SK-N-SH (cell line): ENCODE results near the gene KRTAP16-1. TPM values are rescaled to one million over a fixed set of nuclear protein-coding genes. Genes with fewer than 3 reads are reported as not detected.

Source experiments
- CTCF ChIA-PET: fragments of 300-600, 350-600 bp; formaldehyde crosslinking; extraction: SDS; loops from one replicate; lab custom pipeline; 2021; lab: Yijun Ruan, JAX
- POLR2A ChIA-PET: fragments of 350-600 bp; sonication (Branson Sonifier 250); formaldehyde crosslinking; extraction: SDS; loops from one replicate; lab custom pipeline; 2020; ENCODE audit warnings: antibody characterized with exemption, inconsistent platforms; lab: Yijun Ruan, JAX
- DNase-seq: peaks from one replicate; pipeline ENCODE4 v3.0.0; 2012
- H2AFZ ChIP-seq: fragments of 200-600 bp; sonication (generic); 2 replicates; pipeline ENCODE4 v1.8.1; 2016; ENCODE audit warnings: antibody characterized with exemption, mild to moderate bottlenecking, low read depth
- H3F3A ChIP-seq: fragments of 200-600 bp; sonication (generic); replicated peaks from 2 replicates; pipeline ENCODE3; 2016; ENCODE audit warnings: antibody characterized with exemption, mild to moderate bottlenecking; ENCODE audit not compliant: insufficient read depth
- H3K27ac ChIP-seq, 2 experiments: fragments of 200-500 bp in 1 of 2; fragments of 200-600 bp in 1 of 2; sonication (Bioruptor generic) in 1 of 2; sonication (generic), shearing (Covaris generic) in 1 of 2; 2 replicates each; pipeline versions ENCODE4 v1.5.1 to v1.6.1; 2014 to 2016; ENCODE audit warnings: low read depth in 2 of 2, inconsistent platforms in 1 of 2, low read length in 1 of 2, mild to moderate bottlenecking in 1 of 2, mixed read lengths in 1 of 2
- H3K27me3 ChIP-seq: fragments of 200-600 bp; sonication (generic), shearing (Covaris generic); 2 replicates; pipeline ENCODE4 v1.6.1; 2016; ENCODE audit warnings: mixed run types; ENCODE audit not compliant: insufficient read depth
- H3K36me3 ChIP-seq, 2 experiments: fragments of 200-500 bp in 1 of 2; fragments of 200-600 bp in 1 of 2; sonication (Bioruptor generic) in 1 of 2; sonication (generic) in 1 of 2; replicated peaks in 1 of 2; 2 replicates each; pipeline versions ENCODE3 to v1.5.1; 2014 to 2016; ENCODE audit warnings: low read length in 1 of 2, mild to moderate bottlenecking in 1 of 2; ENCODE audit not compliant: insufficient read depth in 2 of 2, control insufficient read depth in 1 of 2
- H3K4me1 ChIP-seq, 2 experiments: fragments of 200-500 bp in 1 of 2; fragments of 200-600 bp in 1 of 2; sonication (Bioruptor generic) in 1 of 2; sonication (generic), shearing (Covaris generic) in 1 of 2; 2 replicates each; pipeline versions ENCODE4 v1.5.1 to v1.6.1; 2014 to 2016; ENCODE audit warnings: low read depth in 1 of 2, low read length in 1 of 2, mixed run types in 1 of 2; ENCODE audit not compliant: insufficient read depth in 2 of 2, control insufficient read depth in 1 of 2
- H3K4me2 ChIP-seq: fragments of 200-600 bp; sonication (generic), shearing (Covaris generic); 2 replicates; pipeline ENCODE4 v1.6.1; 2017; ENCODE audit warnings: mixed run types
- H3K4me3 ChIP-seq, 2 experiments: fragments of 200-500 bp in 1 of 2; fragments of 200-600 bp in 1 of 2; sonication (Bioruptor generic) in 1 of 2; sonication (generic), shearing (Covaris generic) in 1 of 2; 2 replicates each; pipeline versions ENCODE4 v1.5.1 to v1.8.1; 2014 to 2016; ENCODE audit warnings: low read depth in 2 of 2, inconsistent platforms in 1 of 2, low read length in 1 of 2, mild to moderate bottlenecking in 1 of 2, mixed read lengths in 1 of 2, moderate library complexity in 1 of 2
- H3K79me2 ChIP-seq: fragments of 200-600 bp; sonication (generic); 2 replicates; pipeline ENCODE4 v1.8.1; 2017; ENCODE audit warnings: mild to moderate bottlenecking; ENCODE audit not compliant: insufficient read depth
- H3K9ac ChIP-seq: fragments of 200-600 bp; sonication (generic); 2 replicates; pipeline ENCODE4 v1.6.1; 2017; ENCODE audit warnings: mixed run types
- H3K9me2 ChIP-seq: fragments of 200-600 bp; sonication (generic); 2 replicates; pipeline ENCODE4 v1.6.1; 2017; ENCODE audit warnings: mixed run types
- H3K9me3 ChIP-seq: fragments of 200-600 bp; sonication (generic); 2 replicates; pipeline ENCODE4 v1.6.1; 2017; ENCODE audit warnings: mixed run types, mild to moderate bottlenecking, moderate library complexity
- H4K20me1 ChIP-seq: fragments of 200-600 bp; sonication (generic); 2 replicates; pipeline ENCODE4 v1.6.1; 2017; ENCODE audit warnings: mild to moderate bottlenecking, mixed run types; ENCODE audit not compliant: insufficient read depth
- CHD2 ChIP-seq: fragments of 150-350 bp; IDR thresholded peaks from 2 replicates; pipeline ENCODE4 v1.6.1; 2018; ENCODE audit warnings: low read length; ENCODE audit not compliant: partially characterized antibody
- CTCF ChIP-seq: fragments of 200-600 bp; sonication (generic); IDR thresholded peaks from 2 replicates; pipeline ENCODE4 v1.6.1; 2017; ENCODE audit warnings: antibody characterized with exemption, mild to moderate bottlenecking, moderate library complexity
- ELF1 ChIP-seq: IDR thresholded peaks from 2 replicates; pipeline ENCODE4 v1.4.0; 2012
- FOXJ3 ChIP-seq: sonication (generic); formaldehyde crosslinking; IDR thresholded peaks from 2 replicates; pipeline ENCODE4 v1.5.1; 2020; ENCODE audit warnings: mild to moderate bottlenecking, missing genetic modification reagents
- GABPA ChIP-seq: IDR thresholded peaks from 2 replicates; pipeline ENCODE4 v1.4.0; 2012; ENCODE audit warnings: low read depth, mild to moderate bottlenecking
- GATA2 ChIP-seq: sonication (generic); formaldehyde crosslinking; IDR thresholded peaks from 2 replicates; pipeline ENCODE4 v1.5.0; 2020; ENCODE audit warnings: mild to moderate bottlenecking, missing genetic modification reagents
- IRF3 ChIP-seq: fragments of 150-350 bp; IDR thresholded peaks from 2 replicates; pipeline ENCODE4 v1.6.1; 2016; ENCODE audit warnings: mild to moderate bottlenecking, low read depth, low read length
- JUND ChIP-seq: IDR thresholded peaks from 2 replicates; pipeline ENCODE4 v1.4.0; 2012
- MAX ChIP-seq: IDR thresholded peaks from 2 replicates; pipeline ENCODE4 v1.4.0; 2012; ENCODE audit warnings: low read depth
- MXI1 ChIP-seq: IDR thresholded peaks from 2 replicates; pipeline ENCODE4 v1.6.1; 2012; ENCODE audit warnings: mild to moderate bottlenecking, low read depth, low read length, improper control_type of control experiment
- NFIC ChIP-seq: IDR thresholded peaks from 2 replicates; pipeline ENCODE4 v1.4.0; 2012; ENCODE audit warnings: borderline replicate concordance
- PBX3 ChIP-seq: IDR thresholded peaks from 2 replicates; pipeline ENCODE4; 2012
- POLR2AphosphoS5 ChIP-seq: IDR thresholded peaks from 2 replicates; pipeline ENCODE4 v1.6.1; 2012; ENCODE audit warnings: low read depth, low read length
- RCOR1 ChIP-seq: fragments of 150-350 bp; IDR thresholded peaks from 2 replicates; pipeline ENCODE4 v1.6.1; 2017; ENCODE audit warnings: antibody characterized with exemption, low read length
- RXRA ChIP-seq: IDR thresholded peaks from 2 replicates; pipeline ENCODE4 v1.4.0; 2012; ENCODE audit warnings: low read depth, mild to moderate bottlenecking, borderline replicate concordance
- SMC3 ChIP-seq: IDR thresholded peaks from 2 replicates; pipeline ENCODE4 v1.6.1; 2012; ENCODE audit warnings: low read depth, low read length, improper control_type of control experiment
- TAF1 ChIP-seq: IDR thresholded peaks from 2 replicates; pipeline ENCODE4 v1.6.1; 2012; ENCODE audit warnings: low read depth, mild to moderate bottlenecking, low read length, moderate library complexity, borderline replicate concordance
- TCF12 ChIP-seq: IDR thresholded peaks from 2 replicates; pipeline ENCODE4 v1.4.0; 2012
- USF1 ChIP-seq: IDR thresholded peaks from 2 replicates; pipeline ENCODE4 v1.4.0; 2012; ENCODE audit warnings: low read depth, borderline replicate concordance
- USF2 ChIP-seq: fragments of 150-350 bp; IDR thresholded peaks from 2 replicates; pipeline ENCODE4 v1.6.1; 2017; ENCODE audit warnings: antibody characterized with exemption, low read length, low read depth, borderline replicate concordance
- WGBS: methylation state at CpG from one replicate; pipeline ENCODE4 v1.1.6; 2017; ENCODE audit warnings: low lambda C conversion rate; 5-methylcytosine and 5-hydroxymethylcytosine counted together
- polyA plus RNA-seq, 3 experiments: library from polyadenylated mRNA; depleted of rRNA; stranded (reverse); fragments of >200 nt; gene quantifications; 2 replicates each; pipeline ENCODE4 v1.2.3, GENCODE V29; 2012

Gene KRTAP16-1
- polyA plus RNA-seq, 1 of the 3 experiments (the other 2 are of a cell fraction) = not detected

- Histone ChIP-seq H3K9me2 (no peaks in the 10 kb centered on the region), H3K4me1 (no peaks in the 10 kb centered on the region), H3K9me3 (peaks cover 12% of the 10 kb centered on the region), H3K9ac (no peak within 1 kb of the TSS), H3K4me3 (no peak within 1 kb of the TSS), H3F3A (no peaks in the 10 kb centered on the region), H3K36me3 (peaks cover 0 to 9% of the 10 kb centered on the region in 2 experiments), H3K27ac (no peak within 1 kb of the TSS)
- ChIA-PET CTCF (interaction anchor here (1.3 to 1.6 kb wide), 3 partner anchors 14 to 351 kb away, joined by 4 to 5 read pairs (median 4); no protein-coding TSS in a partner anchor), POLR2A (no interaction called here)
- no peak for DNase-seq
- TF ChIP-seq GABPA = no peak
- no peak for TF ChIP-seq FOXJ3 (CRISPR knock-in tag)
- TF ChIP-seq CTCF = no peak
- TF ChIP-seq ELF1 = no peak
- TF ChIP-seq, all 33 proteins: peak for 0
- H3K27me3 ChIP-seq = peaks cover 37% of the 10 kb centered on the region
- WGBS = 23% methylated on average over 18 of the region's 24 CpGs
- no peak within 1 kb of the TSS for H3K4me2 ChIP-seq
- no peaks in the 10 kb centered on the region for H4K20me1 ChIP-seq
- no peak within 1 kb of the TSS for H2AFZ ChIP-seq
- H3K79me2 ChIP-seq = no peaks in the 10 kb centered on the region
These were observed 6.2 kb upstream of the KRTAP16-1 start, which contains the start of gene KRTAP17-1 for GRCh38 chr17:41315204-41315794. Gene KRTAP17-1, minus strand, starts transcription at chr17:41315710. Its CDS starts 60 bp downstream, at chr17:41315650.

GRCh38 chr17:41311111-41311510 lies 2.0 kb upstream of the KRTAP16-1 start:
- no peak for TF ChIP-seq NFIC
- no peak for TF ChIP-seq GABPA
- TF ChIP-seq RCOR1 = no peak
- no peak for TF ChIP-seq USF1
- TF ChIP-seq CHD2 = no peak
- TF ChIP-seq TCF12 = no peak
- no peak for TF ChIP-seq RXRA
- TF ChIP-seq TAF1 = no peak
- TF ChIP-seq POLR2AphosphoS5 = no peak
- TF ChIP-seq MAX = no peak
- TF ChIP-seq PBX3 = no peak
- TF ChIP-seq FOXJ3 (CRISPR knock-in tag) = no peak
- no peak for TF ChIP-seq USF2
- no peak for TF ChIP-seq ELF1
- TF ChIP-seq GATA2 (CRISPR knock-in tag) = no peak
- no peak for TF ChIP-seq JUND
- TF ChIP-seq SMC3 = no peak
- TF ChIP-seq IRF3 = no peak
- TF ChIP-seq MXI1 = no peak
- Histone ChIP-seq H3K27ac (no peak overlapping the region), H3K9ac (no peak overlapping the region), H3K9me2 (no peaks in the 10 kb centered on the region), H3K4me3 (no peak overlapping the region), H2AFZ (no peak overlapping the region), H3K4me2 (no peak overlapping the region), H3K4me1 (peaks cover 0 to 13% of the 10 kb centered on the region in 2 experiments; a peak in 1 of 4 replicates), H3K9me3 (no peaks in the 10 kb centered on the region), H3K36me3 (no peaks in the 10 kb centered on the region), H4K20me1 (no peaks in the 10 kb centered on the region), H3K27me3 (peaks cover 30% of the 10 kb centered on the region), H3F3A (no peaks in the 10 kb centered on the region), H3K79me2 (no peaks in the 10 kb centered on the region)
- 17% methylated on average over 1 of the region's 1 CpG for WGBS
- no peak for DNase-seq
- ChIA-PET POLR2A (no interaction called here), CTCF (interaction anchor here (3.8 kb wide), 1 partner anchor 11 kb away, joined by 20 read pairs; no protein-coding TSS in a partner anchor)
